HL-60/S4 treated with retinoic acid at 250 ng/mL for 4 days and 3 days (cell line): ENCODE results near the gene NSUN2.
"Not testable (repeated sequence)": the region's sequence is repeated elsewhere in the genome, so short reads cannot be mapped to it uniquely, and the experiment has no call there.

Source experiments
- in situ Hi-C: fragments of 300-500 bp; cut with MboI; formaldehyde crosslinking; loops from 2 replicates; pipeline ENCODE4 v1.7.0; 2022; ENCODE audit warnings: low sequenced_read_pairs

NSUN2 gene

GRCh38 chr5:6632888-6633468 is at the start of gene NSUN2, which contains the start of gene SRD5A1:
Gene NSUN2, minus strand, starts transcription at chr5:6633044. Its CDS starts 65 bp downstream, at chr5:6632979.
Gene SRD5A1, plus strand, starts transcription at chr5:6633440. Its CDS starts 137 bp downstream, at chr5:6633577.
- in situ Hi-C loops = no loop called here

GRCh38 chr5:6682239-6682638 is 49.4 kb upstream of the NSUN2 start:
- in situ Hi-C loops = no loop called here

- in situ Hi-C loops = no loop called here
Measured at GRCh38 chr5:6681682-6682081, 48.8 kb upstream of the NSUN2 start.

GRCh38 chr5:6680922-6681321 is 48.1 kb upstream of the NSUN2 start:
- in situ Hi-C loops = no loop called here

GRCh38 chr5:6678385-6678784 is 45.5 kb upstream of the NSUN2 start:
- in situ Hi-C loops = no loop called here

- in situ Hi-C loops = no loop called here
Measured at GRCh38 chr5:6676702-6677101, 43.9 kb upstream of the NSUN2 start.

GRCh38 chr5:6675784-6676491 is 43.1 kb upstream of the NSUN2 start:
- in situ Hi-C loops = no loop called here

GRCh38 chr5:6674886-6675285 is 42.0 kb upstream of the NSUN2 start:
- in situ Hi-C loops = no loop called here

- in situ Hi-C loops = no loop called here
Measured at GRCh38 chr5:6674421-6674820, 41.6 kb upstream of the NSUN2 start.

GRCh38 chr5:6673963-6674362 is 41.1 kb upstream of the NSUN2 start:
- in situ Hi-C loops = no loop called here

- in situ Hi-C loops = no loop called here
Measured at GRCh38 chr5:6673031-6673430, 40.2 kb upstream of the NSUN2 start.

- in situ Hi-C loops = not testable (repeated sequence)
Measured at GRCh38 chr5:6668717-6669116, 35.9 kb upstream of the NSUN2 start.

GRCh38 chr5:6667648-6668047 is 34.8 kb upstream of the NSUN2 start:
- in situ Hi-C loops = no loop called here

GRCh38 chr5:6666762-6667161 is 33.9 kb upstream of the NSUN2 start:
- in situ Hi-C loops = no loop called here

- in situ Hi-C loops = no loop called here
Measured at GRCh38 chr5:6660688-6661087, 27.8 kb upstream of the NSUN2 start.

- in situ Hi-C loops = no loop called here
Measured at GRCh38 chr5:6659941-6660684, 27.3 kb upstream of the NSUN2 start.

GRCh38 chr5:6656680-6657079 is 23.8 kb upstream of the NSUN2 start:
- in situ Hi-C loops = no loop called here

- in situ Hi-C loops = no loop called here
Measured at GRCh38 chr5:6655432-6655831, 22.6 kb upstream of the NSUN2 start.

- in situ Hi-C loops = no loop called here
Measured at GRCh38 chr5:6652025-6652424, 19.2 kb upstream of the NSUN2 start.

GRCh38 chr5:6649681-6650080 is 16.8 kb upstream of the NSUN2 start:
- in situ Hi-C loops = no loop called here

GRCh38 chr5:6649186-6649585 is 16.3 kb upstream of the NSUN2 start:
- in situ Hi-C loops = no loop called here
